Glomerular visceral epithelial cell (primary cell): ENCODE measurements around the gene GLIS2.

ENCODE experiments used
- DNase-seq: peaks from one replicate; pipeline ENCODE4 v3.0.0-alpha.2; 2016; ENCODE audit errors: extremely low spot score

GLIS2 gene

GRCh38 chr16:4381935-4382794 is 66.3 kb downstream of the GLIS2 start:
- no peak for DNase-seq

- DNase-seq: no peak
Measured at GRCh38 chr16:4382795-4383357, 67.0 kb downstream of the GLIS2 start.

- DNase-seq: no peak
Measured at GRCh38 chr16:4383591-4384444, 68.0 kb downstream of the GLIS2 start.

GRCh38 chr16:4384509-4384942 is 68.7 kb downstream of the GLIS2 start:
- no peak for DNase-seq

- DNase-seq: no peak
Measured at GRCh38 chr16:4385066-4385788, 69.4 kb downstream of the GLIS2 start.

- DNase-seq: no peak
Measured at GRCh38 chr16:4385789-4386450, 70.1 kb downstream of the GLIS2 start.

- DNase-seq: no peak
Measured at GRCh38 chr16:4386451-4386805, 70.6 kb downstream of the GLIS2 start.

- no peak for DNase-seq
Measured at GRCh38 chr16:4386951-4387565, 71.2 kb downstream of the GLIS2 start.

- DNase-seq: no peak
Measured at GRCh38 chr16:4387781-4388180, 71.9 kb downstream of the GLIS2 start.

GRCh38 chr16:4388271-4389021 is 72.6 kb downstream of the GLIS2 start:
- no peak for DNase-seq
